EL (cell line): ENCODE results near the gene TBC1D22A.

Source experiments
- DNase-seq: peaks from one replicate; pipeline ENCODE4 v3.0.0-alpha.2; 2016

Gene TBC1D22A

DNA sequence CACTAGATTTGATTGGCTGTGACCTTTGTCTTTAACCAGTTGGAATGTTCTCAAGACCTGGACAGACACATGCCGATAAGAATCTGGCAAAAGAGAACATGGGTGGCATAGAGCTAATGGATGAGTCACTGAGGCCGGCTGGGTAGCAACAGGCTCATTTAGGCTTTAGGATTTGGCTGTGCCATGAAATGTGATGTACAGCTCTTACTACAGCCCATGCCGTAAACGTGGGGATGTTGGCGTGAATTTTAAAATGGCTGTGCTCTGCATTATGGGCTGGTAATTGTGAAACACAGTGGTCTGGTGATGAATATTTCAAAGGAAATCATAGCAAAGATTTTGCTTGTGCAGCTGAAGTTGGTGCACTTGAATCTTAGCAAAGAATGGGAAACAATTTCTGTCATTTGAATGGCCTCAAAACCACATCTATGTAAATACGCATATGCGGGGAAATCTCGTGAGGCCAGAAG is 332.4 kb downstream of the TBC1D22A start:
- DNase-seq: peak; percentile 76

DNA sequence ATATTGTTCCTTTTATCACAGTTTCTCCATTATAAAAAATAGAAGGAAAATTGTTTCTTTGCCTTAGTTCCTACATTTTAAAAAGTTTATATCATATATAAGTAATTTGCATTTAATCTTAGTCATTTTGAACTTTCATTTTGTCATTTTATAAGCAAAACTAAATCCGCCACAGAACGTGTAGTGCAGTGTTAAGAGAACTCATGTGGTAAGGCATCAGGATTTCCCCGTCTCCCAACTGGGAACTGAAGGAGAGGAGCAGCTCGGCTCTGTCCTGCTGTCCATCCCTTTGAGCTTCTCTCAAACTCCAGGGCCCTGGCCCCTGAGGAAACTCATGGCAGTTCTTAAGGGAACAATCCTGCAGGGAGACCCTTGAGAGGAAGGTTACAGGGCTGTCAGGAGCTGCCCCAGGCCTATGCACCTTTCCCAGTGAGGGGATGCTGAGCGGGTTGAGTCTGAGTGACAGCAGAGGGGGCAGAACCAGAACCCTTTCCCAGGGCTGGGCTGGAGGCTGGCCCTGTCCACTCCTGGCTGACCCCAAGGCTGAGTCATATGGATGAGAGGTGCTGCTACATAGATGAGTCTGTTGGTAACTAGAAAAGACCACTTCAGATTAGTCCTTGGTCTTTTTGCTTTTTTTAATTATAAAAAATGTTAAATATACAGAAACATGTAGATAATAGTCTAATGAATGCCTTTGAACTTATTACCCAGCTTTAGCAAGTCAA is 333.1 kb downstream of the TBC1D22A start:
- DNase-seq: peak; percentile 40

DNA sequence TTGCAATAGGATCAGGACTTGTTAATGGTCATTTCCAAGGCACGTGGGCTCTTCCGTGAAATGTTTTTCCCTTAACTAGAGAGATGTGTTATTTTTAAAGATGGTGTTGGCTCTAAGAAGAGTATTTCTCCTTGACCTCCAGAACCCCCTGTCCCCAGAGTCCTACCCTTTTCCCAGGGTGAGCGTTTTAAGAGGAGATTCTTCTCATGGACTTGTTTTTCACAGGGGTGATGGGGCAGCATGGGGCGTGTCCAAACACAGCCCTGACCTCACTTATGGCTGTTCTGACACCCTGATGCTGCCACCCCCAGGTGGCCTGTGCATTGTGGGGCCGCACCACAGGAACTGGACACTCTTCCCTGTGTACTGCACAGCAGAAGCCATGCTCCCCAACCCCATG is 335.7 kb downstream of the TBC1D22A start:
- no peak for DNase-seq

DNA sequence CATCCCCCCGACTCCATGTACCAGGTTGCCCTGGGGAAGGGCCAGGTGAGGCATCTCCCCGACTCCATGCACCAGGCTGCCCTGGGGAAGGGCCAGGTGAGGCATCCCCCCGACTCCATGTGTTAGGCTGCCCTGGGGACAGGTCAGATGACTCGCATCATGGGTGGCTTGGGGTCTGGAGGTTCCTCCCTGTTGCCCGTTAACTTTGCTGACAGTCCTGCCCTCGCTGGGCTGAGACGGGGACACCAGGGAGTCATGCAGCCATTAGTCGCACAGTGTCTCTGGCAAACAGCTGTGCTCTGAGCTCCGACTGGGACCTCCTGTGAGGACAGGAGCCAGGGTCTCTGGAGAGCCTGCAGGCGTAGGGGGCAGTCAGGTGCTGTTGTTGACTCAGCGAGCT is 336.1 kb downstream of the TBC1D22A start:
- no peak for DNase-seq

DNA sequence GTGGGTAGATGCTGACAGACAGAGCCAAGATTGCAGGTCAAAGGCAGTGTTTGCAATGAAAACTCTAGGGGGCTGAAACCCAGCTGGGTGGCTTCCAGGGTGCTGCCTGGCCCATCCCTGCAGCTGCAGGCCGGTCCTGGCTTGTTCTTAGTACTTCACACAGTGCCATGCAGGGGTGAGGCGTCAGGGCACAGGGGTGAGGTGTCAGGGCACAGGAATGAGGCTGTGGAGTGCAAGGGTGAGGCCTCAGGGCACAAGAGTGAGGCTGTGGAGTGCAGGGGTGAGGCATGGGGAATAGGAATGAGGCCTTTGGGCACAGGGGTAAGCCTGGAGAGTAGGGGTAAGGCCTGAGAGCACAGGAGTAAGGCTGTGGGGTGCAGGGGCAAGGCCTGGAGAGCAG is 337.6 kb downstream of the TBC1D22A start:
- DNase-seq: no peak

DNA sequence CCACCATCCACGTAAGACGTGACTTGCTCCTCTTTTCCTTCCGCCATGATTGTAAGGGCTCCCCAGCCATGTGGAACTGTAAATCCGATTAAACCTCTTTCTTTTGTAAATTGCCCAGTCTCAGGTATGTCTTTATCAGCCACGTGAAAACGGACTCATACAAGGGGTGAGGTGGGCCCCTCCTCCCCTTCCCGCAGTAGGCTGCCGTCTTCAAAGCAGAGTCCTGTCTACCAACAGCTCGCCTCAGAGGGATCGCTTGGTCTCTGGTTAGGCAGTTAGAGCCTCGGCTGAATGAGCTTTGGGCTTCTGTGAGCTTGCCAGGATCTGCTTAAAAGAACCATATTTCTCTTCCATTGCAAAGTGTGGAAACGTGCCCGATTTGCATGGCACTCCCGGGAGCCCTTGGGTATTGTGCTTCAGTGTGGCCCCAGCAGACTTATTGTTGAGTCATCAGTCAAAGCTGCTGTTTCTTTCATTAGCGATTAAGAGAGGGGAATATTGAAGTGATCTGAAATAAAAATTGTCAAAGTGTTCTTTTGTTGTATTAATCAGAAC is 338.3 kb downstream of the TBC1D22A start:
- DNase-seq: no peak

DNA sequence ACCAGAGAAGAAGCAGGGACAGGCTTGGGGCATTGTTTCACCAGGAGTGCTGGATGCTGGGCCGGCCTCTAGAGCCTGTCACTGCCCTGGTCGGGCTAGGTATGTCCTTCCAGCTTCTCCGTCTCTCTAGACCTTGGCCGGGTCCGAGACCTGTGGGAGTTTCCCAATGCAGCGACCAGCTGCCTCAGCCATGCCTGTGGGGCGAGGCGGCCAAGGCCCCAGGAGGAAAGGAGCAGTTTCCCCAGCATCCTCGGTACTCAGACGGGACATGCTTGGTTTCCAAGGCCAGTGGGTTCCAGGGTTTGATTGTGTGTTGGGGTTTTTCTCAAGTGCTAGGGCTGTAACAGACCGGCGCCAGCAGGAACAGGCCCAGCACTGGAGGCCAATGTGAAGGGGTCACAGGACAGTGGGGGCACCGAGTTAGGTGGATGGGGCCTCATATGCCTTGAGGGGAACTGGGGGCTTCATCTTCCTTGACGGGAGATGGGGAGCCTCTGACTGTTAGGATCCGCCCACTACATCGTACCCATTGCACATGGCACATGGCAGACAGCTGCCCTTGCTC is 339.0 kb downstream of the TBC1D22A start:
- DNase-seq: no peak

DNA sequence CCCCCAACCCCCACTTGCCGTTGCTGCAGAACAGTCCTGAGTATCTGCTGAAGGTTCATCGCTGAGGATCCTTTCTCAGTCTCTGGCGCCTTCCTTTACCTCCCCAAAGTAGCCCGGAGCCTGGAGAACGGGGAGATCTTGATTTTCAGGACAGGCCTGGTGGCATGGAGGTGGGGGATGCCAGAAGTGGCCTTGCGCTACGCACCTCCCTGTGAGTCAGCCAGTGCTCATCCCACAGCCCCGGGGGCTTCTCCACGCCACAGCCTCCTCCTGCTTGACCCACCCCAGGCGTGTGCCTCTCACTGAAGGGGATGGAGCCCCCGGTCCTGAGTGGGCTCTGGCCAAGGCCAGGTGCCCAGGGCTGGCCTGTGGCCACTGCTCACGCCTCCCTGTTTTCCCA is 339.6 kb downstream of the TBC1D22A start:
- no peak for DNase-seq

DNA sequence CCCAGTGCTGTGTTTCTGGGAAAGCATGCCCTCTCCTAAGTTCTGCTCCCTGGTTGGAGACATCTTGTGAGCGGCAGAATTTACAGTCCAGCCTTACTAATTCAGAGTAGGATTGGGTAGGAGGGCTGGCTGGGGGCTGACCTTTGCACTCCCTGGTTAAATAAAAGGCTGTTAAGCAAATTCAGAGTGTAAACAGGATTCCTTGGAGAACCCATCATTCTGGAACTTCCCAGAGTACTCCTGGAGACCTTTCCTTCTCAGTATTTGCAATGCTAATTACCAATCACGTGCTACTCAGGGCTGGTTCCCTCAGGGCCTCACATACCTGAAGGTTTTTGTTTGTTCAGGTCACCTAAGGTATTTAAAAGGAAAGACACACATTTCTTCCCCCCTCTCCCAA is 340.2 kb downstream of the TBC1D22A start:
- no peak for DNase-seq

DNA sequence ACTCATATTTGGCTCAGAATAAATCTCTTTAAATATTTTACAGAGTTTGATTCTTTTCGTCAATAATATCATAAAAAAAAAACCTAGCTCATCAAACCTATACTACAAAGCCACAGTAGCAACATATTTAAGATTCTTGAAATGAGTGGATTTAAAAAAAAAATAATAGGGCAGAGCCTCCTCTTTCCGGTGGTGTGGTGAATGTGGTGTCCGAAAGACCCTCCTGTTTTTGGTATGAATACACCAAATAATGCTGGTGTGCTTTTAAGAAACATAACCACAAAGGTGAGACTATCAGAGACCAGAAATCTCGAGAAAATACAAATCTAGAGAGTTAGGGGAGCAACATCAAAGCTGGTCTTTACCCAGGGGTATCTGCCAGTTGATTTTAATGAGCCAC is 342.6 kb downstream of the TBC1D22A start:
- no peak for DNase-seq

DNA sequence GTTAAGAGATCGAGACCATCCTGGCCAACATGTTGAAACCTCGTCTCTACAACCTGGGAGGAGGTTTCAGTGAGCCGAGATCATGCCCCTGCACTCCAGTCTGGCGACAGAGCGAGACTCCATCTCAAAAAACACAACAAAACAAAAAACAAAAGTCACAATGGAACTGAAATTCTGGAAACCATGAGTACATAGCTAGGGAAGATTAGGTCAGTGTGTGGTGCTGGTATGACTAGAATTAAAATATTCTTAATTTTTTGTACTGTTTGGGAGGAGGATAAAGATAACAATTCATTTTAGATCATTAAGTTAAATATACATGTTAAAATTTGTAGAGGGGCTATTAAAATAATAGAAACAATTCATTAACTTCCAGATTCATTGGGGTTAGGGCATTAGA is 344.4 kb downstream of the TBC1D22A start:
- no peak for DNase-seq

DNA sequence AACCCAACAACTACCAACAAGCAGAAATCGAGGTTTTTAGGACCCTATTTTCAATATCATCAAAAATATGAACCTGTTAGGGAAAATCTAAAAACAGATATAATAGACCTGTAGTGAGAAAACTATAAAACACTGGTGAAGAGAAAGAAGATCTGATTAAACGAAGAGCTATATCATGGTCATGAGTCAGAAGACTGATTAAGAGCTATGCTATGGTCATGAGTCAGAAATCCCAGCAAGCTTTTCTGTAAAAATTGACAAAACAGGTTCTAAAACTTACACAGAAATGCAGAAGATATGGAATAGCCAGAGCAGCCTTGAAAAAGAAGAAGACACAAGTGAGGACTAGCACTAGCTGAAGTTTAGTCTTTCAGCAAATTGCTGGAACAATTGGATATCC is 345.0 kb downstream of the TBC1D22A start:
- peak; percentile 78 for DNase-seq

DNA sequence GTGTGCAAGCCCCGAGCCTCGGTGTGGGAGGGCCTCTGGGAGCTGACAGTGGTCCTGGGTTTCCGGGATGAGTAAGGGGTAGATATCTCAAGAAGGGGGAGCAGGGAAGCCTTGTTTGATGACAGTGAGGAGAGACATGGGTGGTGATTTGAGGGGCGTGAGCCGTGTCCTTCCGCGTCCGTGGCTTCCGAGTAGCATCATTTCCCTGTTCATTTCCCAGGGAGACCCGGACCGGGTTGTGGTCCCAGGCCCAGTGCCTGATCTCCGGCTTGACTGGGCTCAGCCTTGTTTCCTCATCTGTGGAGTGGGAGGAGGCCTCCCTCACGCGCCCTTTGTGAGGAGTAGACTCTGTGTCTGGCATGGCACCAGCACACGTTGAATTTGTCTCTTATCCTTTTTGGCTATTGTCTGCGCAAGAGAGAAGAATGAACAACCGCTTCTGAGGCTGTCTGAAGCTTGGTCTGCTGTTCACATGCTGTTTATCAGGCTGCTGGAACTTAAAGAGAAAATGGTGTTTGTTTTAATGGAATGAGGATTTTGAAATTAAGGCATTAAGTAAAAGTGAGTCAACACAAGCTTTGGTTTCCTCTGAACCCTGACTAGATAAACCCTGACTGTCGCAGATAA is 348.5 kb downstream of the TBC1D22A start:
- no peak for DNase-seq

DNA sequence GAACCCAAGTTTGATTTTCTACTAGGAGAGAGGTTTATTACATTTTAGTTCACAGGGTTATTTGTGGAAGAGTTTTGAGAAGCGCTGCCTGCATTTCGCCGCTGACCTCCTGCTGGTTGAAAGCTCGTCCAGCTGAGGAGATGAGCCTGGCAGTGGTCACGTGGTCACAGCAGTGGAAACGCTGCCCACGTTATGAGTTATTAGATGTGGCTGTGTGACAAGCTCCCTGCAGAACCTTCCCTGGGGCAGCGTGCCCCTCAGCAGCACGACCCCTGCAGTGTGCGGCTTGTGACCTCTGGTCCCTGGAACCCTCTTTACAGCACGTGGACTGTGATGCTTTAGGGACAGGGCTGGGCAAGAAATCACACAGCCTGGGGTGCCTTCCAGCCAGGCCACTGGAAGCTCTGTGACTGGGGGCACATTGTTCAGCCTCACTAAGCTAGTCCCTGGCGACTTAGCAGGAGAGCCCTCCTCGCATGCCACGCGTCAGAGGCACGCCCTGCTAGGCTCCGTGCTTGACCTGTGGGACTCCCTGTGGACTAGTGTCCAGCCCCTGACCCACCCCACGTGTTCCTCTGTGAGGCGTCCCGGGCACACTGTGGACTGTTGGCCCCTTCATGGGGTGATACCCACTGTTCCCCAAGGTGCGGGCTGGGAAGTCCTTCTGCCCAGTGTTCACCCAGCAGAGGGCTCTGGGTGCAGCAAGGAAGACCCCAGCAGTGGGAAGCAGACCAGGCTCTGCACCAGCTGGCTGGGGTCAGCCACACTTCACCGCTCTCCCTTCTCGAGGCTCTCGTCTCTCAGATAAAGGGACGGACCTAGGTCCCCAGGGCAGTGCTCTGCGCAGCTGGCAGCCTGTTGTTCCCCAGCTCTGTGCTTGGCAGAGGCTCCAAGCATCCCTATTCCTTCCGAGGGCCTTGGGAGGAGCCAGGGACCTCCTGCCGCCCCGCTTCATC is 349.5 kb downstream of the TBC1D22A start:
- no peak for DNase-seq

DNA sequence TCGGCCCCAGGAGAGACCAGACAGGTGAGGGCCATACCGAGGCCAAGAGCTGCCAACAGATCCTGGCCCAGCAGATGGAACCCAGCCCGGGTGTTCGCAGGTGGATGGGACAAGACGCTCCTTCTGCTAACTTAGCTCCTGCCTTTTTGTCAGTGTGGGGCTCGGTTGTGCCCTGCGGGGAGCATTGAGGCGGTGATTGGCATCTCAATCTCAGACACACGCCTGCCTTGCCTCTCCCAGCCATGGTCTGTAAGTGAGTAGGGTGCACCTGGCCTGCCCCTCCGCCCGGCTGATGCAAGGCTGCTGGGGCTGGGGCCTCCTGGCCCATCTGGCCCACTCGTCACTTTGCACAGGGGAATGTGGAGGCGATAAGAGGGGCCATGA is 350.1 kb downstream of the TBC1D22A start:
- no peak for DNase-seq

DNA sequence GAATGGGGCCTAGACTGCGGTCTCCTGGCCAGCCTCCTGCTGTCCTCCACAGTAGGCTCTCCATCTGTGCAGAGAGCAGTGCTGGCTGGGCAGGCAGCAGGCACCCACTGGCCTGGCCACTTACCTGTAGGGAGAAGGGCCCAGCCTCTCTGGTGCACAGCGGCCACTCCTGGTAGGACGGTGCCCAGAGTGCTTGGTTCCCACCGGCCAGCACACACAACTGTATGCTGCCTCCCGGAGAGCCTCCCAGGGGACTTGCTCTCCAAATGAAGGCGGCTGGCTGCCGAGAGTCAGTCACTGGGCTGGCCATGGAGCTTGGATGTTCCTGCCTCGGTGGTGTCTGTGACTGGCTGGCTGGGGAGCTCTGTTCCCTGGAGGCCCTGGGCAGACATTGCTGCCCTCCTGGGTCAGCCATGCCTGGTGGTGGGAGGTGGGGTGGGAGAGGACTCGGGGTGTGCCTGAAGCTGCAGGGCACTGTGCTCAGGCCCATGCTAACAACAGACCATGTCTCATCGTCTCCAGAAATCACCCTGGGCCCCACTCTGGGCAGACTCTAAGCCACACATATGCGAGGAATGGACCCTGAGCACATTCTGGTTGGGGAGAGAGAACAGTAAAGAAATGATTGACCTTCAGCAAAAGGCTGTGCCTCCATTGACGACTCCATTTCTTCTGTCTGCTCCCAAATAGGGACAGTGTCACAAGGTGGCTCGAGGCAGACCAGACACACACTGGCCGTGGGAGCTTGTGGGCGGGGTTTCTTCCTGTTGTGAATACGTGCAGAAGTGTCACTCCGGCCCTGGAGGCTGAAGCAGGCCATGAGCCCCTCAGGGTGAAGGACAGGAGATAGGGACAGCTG is 350.8 kb downstream of the TBC1D22A start:
- DNase-seq: no peak

DNA sequence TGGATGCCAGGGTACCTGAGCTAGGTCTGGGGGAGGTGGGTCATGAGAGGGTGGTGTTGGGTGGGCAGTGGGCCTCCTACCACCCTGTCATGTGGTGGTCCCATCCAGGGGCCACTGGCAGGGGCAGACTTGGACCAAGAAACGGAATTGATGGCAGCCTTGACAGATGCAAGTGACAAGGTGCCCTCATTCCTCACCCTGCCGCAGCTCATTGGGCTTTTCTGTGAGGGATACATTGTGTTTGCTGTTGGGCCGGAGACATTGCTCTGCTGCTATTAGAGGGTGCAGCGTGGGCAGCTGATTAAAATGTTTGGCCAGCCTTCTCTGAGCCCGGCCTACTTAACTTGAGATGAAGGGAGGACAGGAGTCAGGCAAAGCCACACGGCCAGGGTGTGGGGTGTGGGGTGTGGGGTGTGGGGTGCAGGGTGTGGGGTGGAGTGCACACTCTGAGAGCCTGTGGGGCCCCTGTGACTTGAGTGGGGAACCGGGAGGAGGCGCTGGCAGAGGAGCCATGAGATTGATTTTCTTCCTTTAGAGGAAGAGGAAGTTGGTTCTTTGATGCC is 351.5 kb downstream of the TBC1D22A start:
- no peak for DNase-seq

DNA sequence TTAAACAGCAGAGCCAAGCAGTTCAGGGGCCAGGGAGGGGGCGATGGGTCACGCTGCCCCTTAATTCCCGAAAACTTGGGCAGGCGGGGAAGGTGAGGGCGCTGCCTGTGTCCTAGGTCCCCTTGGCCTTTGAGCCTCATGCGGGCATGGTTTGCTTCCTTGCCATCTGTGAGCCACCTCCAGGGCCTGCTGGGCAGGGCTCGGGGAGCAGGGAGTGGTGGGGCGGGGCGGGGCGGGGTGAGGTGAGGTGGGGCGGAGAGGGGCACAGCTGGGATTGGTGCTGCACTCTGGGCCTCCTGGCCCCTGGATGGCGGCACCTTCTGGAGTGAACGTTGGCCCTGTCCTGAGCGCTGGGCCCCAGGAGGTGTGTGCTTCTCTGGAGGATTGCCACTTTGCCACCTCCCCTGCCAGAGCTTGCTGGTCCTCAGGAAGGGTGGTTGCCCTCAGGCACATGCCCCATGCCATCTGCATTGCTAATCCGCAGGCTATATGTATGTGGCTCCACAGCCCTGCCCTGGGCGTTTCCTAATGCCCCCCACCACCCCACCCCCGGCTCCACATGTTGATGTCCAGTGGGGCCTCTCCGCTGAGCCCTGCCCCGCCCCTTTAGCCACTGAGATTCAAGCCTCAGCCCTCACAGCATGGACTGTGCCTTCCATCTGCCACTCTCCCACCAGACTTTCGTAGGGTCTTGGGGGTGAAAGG is 352.5 kb downstream of the TBC1D22A start:
- DNase-seq: no peak

DNA sequence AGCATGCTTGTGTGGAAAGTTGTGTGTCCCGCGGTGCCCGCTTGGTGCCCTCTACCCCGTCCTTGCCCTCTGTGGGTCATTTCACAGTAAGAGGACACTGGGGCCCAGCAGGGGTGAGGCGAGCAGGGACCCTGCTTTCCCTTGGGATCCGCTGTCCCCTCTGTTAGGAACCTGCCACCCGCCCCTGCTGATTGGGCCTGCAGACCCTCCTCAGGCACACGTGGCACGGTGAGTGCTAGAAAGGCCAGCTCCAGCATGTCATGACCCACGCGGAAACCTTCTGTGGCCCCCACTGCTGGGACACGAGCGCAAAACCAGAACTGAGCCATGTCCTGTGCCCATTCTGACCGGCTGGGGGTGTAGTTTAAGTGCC is 353.1 kb downstream of the TBC1D22A start:
- DNase-seq: no peak

DNA sequence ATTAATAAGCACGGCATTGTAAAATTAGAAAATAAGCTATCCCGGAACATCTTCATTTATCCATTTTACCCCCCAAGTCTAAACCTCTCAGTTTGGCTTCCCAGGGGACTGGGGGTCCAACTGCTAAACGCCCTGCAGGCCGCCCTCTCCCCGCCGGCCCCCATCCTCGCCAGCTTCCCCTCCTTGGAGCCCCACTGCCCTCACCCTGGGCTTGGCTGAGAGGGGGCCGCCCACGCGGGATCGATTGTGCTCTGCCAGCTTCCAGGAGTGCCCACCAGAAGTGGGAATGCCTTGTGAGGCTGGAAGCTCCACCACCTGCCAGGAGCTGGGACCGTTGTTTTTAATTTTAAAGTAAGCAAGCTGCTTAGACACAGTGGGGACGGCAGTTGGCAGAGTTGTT is 353.5 kb downstream of the TBC1D22A start:
- DNase-seq: no peak
